Mucosa of descending colon (tissue), 3 donors: ENCODE results near the gene SF3B2. TPM values are rescaled to one million over a fixed set of nuclear protein-coding genes. Genes with fewer than 3 reads are reported as not detected.

Source experiments
- ATAC-seq: fragments of 200-7000 bp; cut with Tn5 transposase; one replicate; pipeline ENCODE4 v1.9.1; 2020; ENCODE audit warnings: mild to moderate bottlenecking, moderate library complexity
- DNase-seq, 3 donors: peaks; one replicate each; pipeline ENCODE4 v3.0.0-alpha.2; 2020
- H3K36me3 ChIP-seq: fragments of 200-600 bp; one replicate; pipeline ENCODE4 v1.8.0; 2021; ENCODE audit warnings: low read depth, mild to moderate bottlenecking
- H3K4me1 ChIP-seq: fragments of 200-600 bp; one replicate; pipeline ENCODE4 v1.8.0; 2021; ENCODE audit warnings: low read depth, mild to moderate bottlenecking
- H3K4me3 ChIP-seq: fragments of 200-600 bp; one replicate; pipeline ENCODE4 v1.8.0; 2021; ENCODE audit warnings: mild to moderate bottlenecking
- H3K9me3 ChIP-seq: fragments of 200-600 bp; one replicate; pipeline ENCODE4 v1.8.0; 2021; ENCODE audit warnings: mild to moderate bottlenecking
- intact Hi-C, 2 donors: fragments of 100-400 bp; cut with DNase I in 1 of 2; cut with micrococcal nuclease in 1 of 2; formaldehyde crosslinking; loops; one replicate each; pipeline versions ENCODE4 v1.11.0 to v1.11.1; 2022; cut with DNase I, micrococcal nuclease
- total RNA-seq, 3 donors: library from RNA; stranded (reverse); fragmentation: NEBNext Ultra II Directional in 2 of 3; extraction: Animal tissue kit (Norgen Biotek cat#: 25700) in 2 of 3; gene quantifications; one replicate each; pipeline versions ENCODE4 v1.2.1 to v1.2.4, GENCODE V29; 2021 to 2023
- TF ChIP-seq, protein P1 (sequence below): fragments of 200-600 bp; IDR thresholded peaks from one replicate; pipeline ENCODE4 v1.8.0; 2022; ENCODE audit warnings: antibody characterized with exemption, mild to moderate bottlenecking
- donor health status: DM: no; HTN: no; CAD: no; lungs with moderate emphysema.
- donor health status: DM: no; HTN: no; CAD: no.
- donor health status: DM: no; HTN: yes; CAD: no.

Gene SF3B2
- total RNA-seq, 3 donors from 2014 or later = 116 to 143 (median 135) TPM

DNA sequence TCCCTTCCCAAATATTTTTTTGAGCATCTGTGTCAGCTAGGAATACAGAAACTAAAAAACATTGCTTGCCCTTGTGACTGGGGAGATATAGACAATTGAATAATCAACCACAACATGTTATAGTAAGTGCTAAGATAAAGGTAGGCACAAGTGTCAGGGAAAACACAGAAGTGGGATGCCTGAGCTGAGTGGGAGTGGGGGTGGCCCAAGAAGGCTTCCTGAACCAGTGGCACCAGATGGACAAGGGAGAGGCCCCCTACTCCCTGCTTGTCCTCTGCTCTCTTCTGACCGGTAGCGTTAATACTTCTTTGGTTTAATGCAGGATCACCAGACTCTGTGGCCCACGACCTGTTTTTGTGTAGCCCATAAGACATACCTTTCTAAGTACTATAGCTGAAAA is 66.7 kb downstream of the SF3B2 start:
- no peak for DNase-seq
- intact Hi-C loops = no loop called here
- Histone ChIP-seq H3K9me3 (no peaks in the 10 kb centered on the region), H3K4me1 (peaks cover 4% of the 10 kb centered on the region), H3K4me3 (no peak overlapping the region), H3K36me3 (no peaks in the 10 kb centered on the region)
- TF ChIP-seq, protein P1, sequence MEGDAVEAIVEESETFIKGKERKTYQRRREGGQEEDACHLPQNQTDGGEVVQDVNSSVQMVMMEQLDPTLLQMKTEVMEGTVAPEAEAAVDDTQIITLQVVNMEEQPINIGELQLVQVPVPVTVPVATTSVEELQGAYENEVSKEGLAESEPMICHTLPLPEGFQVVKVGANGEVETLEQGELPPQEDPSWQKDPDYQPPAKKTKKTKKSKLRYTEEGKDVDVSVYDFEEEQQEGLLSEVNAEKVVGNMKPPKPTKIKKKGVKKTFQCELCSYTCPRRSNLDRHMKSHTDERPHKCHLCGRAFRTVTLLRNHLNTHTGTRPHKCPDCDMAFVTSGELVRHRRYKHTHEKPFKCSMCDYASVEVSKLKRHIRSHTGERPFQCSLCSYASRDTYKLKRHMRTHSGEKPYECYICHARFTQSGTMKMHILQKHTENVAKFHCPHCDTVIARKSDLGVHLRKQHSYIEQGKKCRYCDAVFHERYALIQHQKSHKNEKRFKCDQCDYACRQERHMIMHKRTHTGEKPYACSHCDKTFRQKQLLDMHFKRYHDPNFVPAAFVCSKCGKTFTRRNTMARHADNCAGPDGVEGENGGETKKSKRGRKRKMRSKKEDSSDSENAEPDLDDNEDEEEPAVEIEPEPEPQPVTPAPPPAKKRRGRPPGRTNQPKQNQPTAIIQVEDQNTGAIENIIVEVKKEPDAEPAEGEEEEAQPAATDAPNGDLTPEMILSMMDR = no peak
- no peak for ATAC-seq

Other genes starting within 250 kb of the SF3B2 start
- 1 to 10 TPM; 1.1 to 9.4 (median 1.4) TPM for gene SNX32, start 218.4 kb upstream of the SF3B2 start, total RNA-seq
- 1,000 to 10,000 TPM; 1,004 to 2,046 (median 1,725) TPM for gene CFL1, start 194.2 kb upstream of the SF3B2 start, total RNA-seq
- 10 to 100 TPM; 48.0 to 81.8 (median 58.7) TPM for gene MUS81, start 191.9 kb upstream of the SF3B2 start, total RNA-seq
- gene EFEMP2, start 179.6 kb upstream of the SF3B2 start, total RNA-seq = 10 to 100 TPM; 11.7 to 67.0 (median 15.3) TPM
- 1 to 10 TPM; 1.2 to 3.2 (median 2.8) TPM for gene CTSW, start 172.5 kb upstream of the SF3B2 start, total RNA-seq
- 10 to 100 TPM; 35.8 to 52.8 (median 47.0) TPM for gene FIBP, start 163.9 kb upstream of the SF3B2 start, total RNA-seq
- gene CCDC85B, start 161.7 kb upstream of the SF3B2 start, total RNA-seq = 10 to 100 TPM in 1 of 3 donors, 1 to 10 TPM in 2; 4.5 to 22.3 (median 9.2) TPM
- 1 to 10 TPM; 1.2 to 1.6 (median 1.2) TPM for gene FOSL1, start 152.0 kb upstream of the SF3B2 start, total RNA-seq
- 10 to 100 TPM; 24.9 to 42.2 (median 28.8) TPM for gene C11orf68, start 133.3 kb upstream of the SF3B2 start, total RNA-seq
- gene DRAP1, start 132.9 kb upstream of the SF3B2 start, total RNA-seq = 10 to 100 TPM; 39.9 to 74.8 (median 61.6) TPM
- under 1 TPM in 1 of 3 donors, not detected in 2; 0.19 TPM for gene TSGA10IP, start 106.9 kb upstream of the SF3B2 start, total RNA-seq
- gene SART1, start 90.6 kb upstream of the SF3B2 start, total RNA-seq = 10 to 100 TPM; 40.1 to 60.2 (median 41.8) TPM
- 10 to 100 TPM; 25.5 to 35.3 (median 30.3) TPM for gene EIF1AD, start 50.2 kb upstream of the SF3B2 start, total RNA-seq
- 100 to 1,000 TPM; 130 to 155 (median 131) TPM for gene BANF1, start 49.9 kb upstream of the SF3B2 start, total RNA-seq
- gene CST6, start 40.4 kb upstream of the SF3B2 start, total RNA-seq = not detected
- gene CATSPER1, start 25.9 kb upstream of the SF3B2 start, total RNA-seq = not detected
- gene GAL3ST3, start 3.2 kb upstream of the SF3B2 start, total RNA-seq = not detected
- 10 to 100 TPM; 14.4 to 44.9 (median 18.9) TPM for gene PACS1, start 17.9 kb downstream of the SF3B2 start, total RNA-seq
- 10 to 100 TPM in 2 of 3 donors, 1 to 10 TPM in 1; 9.4 to 45.2 (median 10.8) TPM for gene KLC2, start 205.3 kb downstream of the SF3B2 start, total RNA-seq
- 100 to 1,000 TPM; 154 to 210 (median 191) TPM for gene RAB1B, start 216.3 kb downstream of the SF3B2 start, total RNA-seq
- gene CNIH2, start 225.8 kb downstream of the SF3B2 start, total RNA-seq = 1 to 10 TPM; 1.0 to 1.9 (median 1.3) TPM
- gene YIF1A, start 236.8 kb downstream of the SF3B2 start, total RNA-seq = 10 to 100 TPM; 66.1 to 93.5 (median 77.9) TPM
- under 1 TPM; 0.17 to 0.38 (median 0.27) TPM for gene TMEM151A, start 239.5 kb downstream of the SF3B2 start, total RNA-seq